ENCODE results near the gene CLDN19.

GRCh38 chr1:42765832-42766740, 26.1 kb upstream of the CLDN19 start:
- peak; percentile 64 for TF ChIP-seq CTCF (IDR thresholded peaks at IDR 0.05; ENCODE audit: low read depth, low read length, poor library complexity, severe bottlenecking)
- TF ChIP-seq EZH2phosphoT487 (IDR thresholded peaks at IDR 0.05; ENCODE audit: borderline replicate concordance, low read length): no peak

All from DOHH2 (cell line).